ENCODE measurements around the gene PSMB5.

DNA sequence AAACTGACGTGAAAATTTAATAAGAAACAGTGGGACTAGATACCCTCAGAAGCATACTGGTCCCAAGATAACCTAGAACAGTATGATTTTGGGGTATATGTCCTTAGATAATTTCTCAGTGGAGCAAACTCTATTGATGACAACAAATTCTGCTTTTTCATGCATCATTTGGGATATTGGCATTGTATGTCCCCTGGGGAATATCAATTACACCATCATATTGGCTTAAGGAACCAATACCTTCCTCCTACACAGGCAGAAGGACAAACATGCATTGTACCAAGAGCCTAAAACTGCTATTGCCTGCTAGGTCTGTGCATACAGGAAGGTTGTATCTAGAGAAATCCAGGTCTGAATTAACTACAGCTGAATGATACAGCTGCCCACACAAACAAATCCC lies 40.2 kb upstream of the PSMB5 start:
- TF ChIP-seq POLR2AphosphoS5 (IDR thresholded peaks at IDR 0.05; ENCODE audit: borderline replicate concordance, low read depth, low read length): no peak
- no peak for TF ChIP-seq EZH2 (IDR thresholded peaks at IDR 0.05)
- TF ChIP-seq FOXP2 (optimal IDR thresholded peaks at IDR 0.05; ENCODE audit: control extremely low read depth, extremely low read length, insufficient read depth): no peak
